Mammary epithelial cell (primary cell): Measurements from ENCODE around the gene OXSM.

Source experiments
- CTCF ChIP-seq, 2 donors: IDR thresholded peaks in 1 of 2; conservative IDR thresholded peaks in 1 of 2; 2 replicates each; pipeline ENCODE4 v1.5.1; 2011 to 2012; ENCODE audit warnings: inconsistent platforms in 2 of 2, low read length in 2 of 2, mild to moderate bottlenecking in 2 of 2, control low read depth in 1 of 2, low read depth in 1 of 2; ENCODE audit not compliant: insufficient read depth in 1 of 2; ENCODE audit errors: extremely low read depth in 1 of 2
- EZH2 ChIP-seq: IDR thresholded peaks from 2 replicates; pipeline ENCODE4 v1.6.1; 2012; ENCODE audit warnings: low read length, inconsistent platforms, borderline replicate concordance

GRCh38 chr3:25781145-25781757, 8.6 kb upstream of the OXSM start:
- no peak for TF ChIP-seq CTCF (conservative IDR thresholded peaks at IDR 0.05 in 1 of 2, IDR thresholded peaks at IDR 0.05 in 1 of 2; ENCODE audit: extremely low read depth in 1 of 2, insufficient read depth in 1 of 2, low read depth in 1 of 2, low read length in 2 of 2)
- TF ChIP-seq EZH2, result no peak
